NCI-H1092 (cell line): ENCODE results near the gene ZNF70.
"Not testable (repeated sequence)": the region's sequence is repeated elsewhere in the genome, so short reads cannot be mapped to it uniquely, and the experiment has no call there.

ENCODE experiments used
- DNase-seq: peaks from one replicate; lab custom pipeline; 2025; lab: John Stamatoyannopoulos, UW

ZNF70 gene

DNA sequence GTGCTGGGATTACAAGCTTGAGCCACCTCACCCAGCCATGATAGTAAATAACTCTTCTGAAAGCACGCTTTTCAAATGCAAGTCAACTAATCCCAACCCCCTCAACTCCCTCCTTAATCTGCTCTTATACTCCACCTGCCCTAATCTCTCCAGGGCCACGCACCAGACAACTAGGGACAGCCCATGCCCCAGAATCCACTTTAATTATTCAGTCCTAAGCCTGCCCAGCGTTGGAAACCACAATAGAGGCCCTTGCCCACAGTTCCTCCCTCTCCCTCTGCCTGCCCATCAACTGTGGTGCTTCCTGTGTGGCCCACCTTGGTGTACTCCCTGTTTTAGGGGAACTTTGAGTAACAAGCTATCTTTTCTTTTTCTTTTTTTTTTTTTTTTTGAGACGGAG is 6.0 kb upstream of the ZNF70 start:
- DNase-seq: no peak

DNA sequence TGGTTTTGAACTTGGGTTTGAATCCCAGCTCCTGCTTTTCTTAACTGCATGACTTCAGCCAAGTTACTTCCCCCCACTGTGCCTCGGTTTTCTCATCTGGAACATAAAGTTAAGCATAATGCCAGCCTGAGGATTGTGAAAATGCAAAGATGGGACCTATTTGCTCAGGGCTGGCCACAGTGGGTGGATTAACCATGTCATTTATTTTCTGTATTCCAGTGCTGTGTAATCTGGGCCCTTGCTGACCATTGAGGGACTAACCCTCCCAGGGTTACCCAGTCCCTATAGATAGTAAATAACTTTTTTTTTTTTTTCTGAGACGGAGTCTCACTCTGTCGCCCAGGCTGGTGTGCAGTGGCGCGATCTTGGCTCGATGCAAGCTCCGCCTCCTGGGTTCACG is 4.8 kb upstream of the ZNF70 start:
- DNase-seq: no peak

DNA sequence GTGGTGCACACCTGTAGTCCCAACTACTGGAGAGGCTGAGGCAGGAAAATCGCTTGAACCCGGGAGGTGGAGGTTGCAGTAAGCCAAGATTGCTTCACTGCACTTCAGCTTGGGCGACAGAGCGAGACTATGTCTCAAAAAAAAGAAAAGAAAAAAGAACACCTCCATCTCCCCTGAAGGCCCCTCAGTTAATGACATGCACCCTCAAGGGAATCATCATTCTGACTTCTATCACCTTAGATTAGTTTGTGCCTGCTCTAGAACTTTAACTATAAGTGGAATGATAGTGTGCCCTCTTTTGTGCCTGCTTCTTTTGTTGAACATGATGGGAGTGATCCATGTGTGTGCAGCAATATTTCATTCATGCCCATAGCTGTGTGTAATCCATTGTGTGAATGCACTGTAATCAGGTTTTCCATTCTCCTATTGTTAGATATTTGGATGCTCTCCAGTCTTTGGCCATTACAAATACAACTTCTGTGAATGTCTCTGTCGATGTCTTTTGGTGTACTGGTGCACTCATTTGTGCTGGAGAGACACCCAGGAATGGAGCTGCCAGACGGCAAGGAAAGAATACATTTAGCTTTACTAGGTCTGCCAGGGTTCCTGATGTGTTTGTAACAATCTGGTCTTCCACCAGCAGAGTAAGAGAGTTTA is 4.2 kb upstream of the ZNF70 start:
- no peak for DNase-seq

DNA sequence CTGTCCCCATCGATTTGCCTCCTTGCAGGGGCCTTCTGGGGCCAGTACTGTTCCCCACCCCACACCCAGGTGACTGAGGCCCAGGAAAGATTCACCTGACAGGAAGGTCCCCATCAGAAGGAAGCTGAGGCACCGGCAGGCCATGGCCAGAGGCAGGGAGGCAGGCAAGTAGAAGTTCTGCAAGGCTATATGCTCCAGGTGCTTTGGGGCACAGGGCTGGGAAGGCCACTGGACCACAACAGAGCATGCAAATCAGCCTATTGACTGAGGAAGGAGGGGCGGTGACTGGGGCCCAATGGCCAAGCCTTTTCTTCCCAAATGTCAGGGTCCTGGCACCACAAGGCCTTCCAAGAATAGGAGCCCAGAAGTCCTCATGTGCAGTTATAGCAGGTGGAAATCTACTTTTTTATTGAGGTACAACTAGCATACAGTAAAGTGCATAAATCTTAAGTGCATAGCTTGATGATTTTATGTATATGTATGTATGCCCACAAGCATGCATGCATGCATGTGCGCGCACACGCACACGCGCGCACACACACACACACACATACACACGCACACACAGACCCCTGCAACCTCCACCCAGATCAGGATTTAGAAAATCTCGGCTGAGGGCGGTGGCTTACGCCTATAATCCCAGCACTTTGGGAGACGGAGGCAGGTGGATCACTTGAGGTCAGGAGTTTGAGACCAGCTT is 3.5 kb upstream of the ZNF70 start, which contains the start of gene VPREB3:
Gene VPREB3, minus strand, starts transcription at position 206 of the 700 bp plus-strand sequence. Its CDS starts 62 bp downstream, at position 144.
- no peak for DNase-seq

DNA sequence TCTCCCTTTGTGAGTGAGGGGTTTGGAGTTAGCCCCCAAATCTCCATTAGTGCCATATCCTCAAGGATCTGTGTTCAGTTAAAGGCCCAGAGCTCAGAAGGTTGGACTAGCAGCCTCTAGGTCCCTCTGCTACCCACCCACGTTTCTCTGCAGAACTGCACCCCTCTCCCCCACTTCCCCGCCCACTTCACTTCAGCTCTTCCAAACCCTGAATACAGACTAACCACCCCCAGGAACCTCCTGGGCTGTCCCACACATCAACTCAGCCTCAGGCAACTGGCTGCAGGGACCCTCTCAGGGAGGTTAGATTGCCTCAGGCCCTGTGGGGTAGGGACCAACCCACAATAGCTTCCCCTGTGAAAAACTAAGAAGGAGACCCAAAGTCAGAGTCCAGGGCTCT is 2.5 kb upstream of the ZNF70 start:
- DNase-seq: no peak

DNA sequence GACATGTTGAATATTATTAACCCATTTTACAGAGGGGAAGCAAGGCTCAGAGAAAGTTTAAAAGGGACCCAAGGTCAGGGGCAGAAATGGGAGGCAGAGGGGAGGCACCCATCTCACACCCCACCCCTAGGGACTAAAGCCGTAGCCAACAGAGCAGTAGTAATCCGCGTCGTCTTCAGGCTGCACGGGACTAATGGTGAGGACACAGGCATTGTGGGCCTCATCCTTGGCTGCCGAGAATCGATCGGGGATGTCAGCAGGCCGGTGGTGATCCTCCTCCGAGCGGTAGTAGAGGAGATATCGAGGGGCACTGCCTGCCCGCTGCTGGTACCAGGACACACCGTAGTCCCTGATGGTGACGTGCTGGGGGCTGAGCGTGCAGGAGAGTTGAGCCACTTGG is 1.8 kb upstream of the ZNF70 start:
- DNase-seq: no peak

DNA sequence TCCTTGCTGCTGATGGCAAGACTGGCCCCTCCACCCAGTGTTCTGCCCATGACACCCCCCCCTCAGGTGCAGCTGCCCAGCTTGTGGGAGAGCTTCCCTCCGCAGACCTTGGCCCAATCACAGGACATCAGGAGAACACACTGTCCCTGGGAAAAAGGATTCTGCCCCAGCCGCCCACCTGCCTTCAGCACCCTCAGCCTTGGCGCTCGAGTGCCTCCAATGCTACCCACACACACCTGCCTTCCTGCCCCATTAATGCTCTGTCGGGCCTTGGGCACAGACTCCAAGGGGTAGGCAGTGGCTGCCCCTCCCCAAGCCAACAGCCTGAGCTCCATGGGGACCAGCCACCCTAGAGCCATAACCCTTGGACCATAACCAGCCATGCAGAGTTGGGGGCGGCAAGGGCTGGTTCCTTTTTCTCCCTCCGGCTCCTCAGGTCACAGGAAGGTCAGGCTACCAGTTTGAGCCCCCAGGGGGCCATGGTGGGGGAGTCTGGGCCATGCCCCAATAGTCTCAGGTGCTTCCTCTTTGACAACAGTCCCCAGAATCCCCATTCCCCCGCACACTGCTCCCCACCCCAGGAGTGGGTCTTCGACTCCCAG is 1.3 kb upstream of the ZNF70 start:
- no peak for DNase-seq

DNA sequence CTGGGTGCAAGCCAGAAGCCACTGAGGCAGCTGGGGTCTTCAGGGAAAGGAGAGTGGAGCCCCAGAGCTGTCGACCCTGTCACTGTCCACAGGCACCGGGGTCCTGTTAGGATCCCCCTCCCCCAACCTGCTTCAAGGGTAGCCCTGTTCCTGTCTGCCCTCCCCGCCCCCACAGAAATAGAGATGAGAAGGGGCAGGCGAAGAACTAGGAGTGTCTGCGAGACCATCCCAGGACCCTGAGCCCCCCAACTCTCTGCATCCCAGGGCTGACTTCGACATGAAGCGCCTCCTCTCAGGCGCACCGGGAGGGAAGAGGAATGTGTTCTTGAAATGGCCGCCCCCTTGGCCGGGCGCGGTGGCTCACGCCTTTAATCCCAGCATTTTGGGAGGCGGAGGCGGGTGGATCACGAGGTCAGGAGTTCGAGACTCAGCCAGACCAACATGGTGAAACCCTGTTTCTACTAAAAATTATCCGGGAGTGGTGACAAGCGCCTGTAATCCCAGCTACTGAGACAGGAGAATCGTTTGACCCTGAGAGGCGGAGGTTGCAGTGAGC is 607 bp upstream of the ZNF70 start:
- DNase-seq: no peak

DNA sequence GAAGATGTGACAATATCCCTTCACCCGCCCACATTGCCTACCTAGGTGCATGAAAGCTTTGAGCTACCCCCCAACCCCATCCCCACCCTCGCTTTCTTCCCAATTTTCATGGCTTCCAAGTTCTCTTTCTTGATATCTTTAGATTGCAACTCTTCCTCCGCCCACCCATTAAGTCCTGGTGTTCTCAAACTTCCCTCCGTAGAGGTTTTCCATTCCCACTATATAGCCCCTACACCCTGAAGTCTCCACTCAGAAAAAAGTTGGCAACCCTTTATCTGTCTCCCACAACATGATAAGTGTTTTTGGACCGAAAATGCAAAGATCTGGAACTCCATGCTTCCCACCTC is 572 bp downstream of the ZNF70 start:
- no peak for DNase-seq

DNA sequence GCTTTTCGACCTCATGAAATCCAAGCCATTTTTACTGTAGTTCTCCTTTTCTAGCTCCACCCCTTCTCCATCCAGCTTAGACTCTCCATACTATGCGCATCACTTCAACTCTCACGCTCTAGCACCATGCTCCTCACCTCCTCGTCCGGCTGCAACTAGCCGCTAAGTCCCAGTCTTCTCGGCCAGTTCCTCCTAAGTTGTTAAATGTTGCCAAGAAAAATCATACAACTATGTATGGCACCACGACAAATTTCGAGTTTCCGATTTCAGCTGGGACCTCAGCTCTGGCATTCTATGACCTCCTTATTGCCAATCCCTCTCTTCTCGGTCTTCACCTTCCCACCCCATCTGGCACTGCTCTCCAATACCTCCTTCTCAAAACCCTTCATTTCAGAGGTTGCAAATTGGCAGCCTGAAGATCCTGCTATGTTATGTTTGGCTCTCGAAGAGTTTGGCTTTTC is 1.0 kb downstream of the ZNF70 start:
- no peak for DNase-seq

DNA sequence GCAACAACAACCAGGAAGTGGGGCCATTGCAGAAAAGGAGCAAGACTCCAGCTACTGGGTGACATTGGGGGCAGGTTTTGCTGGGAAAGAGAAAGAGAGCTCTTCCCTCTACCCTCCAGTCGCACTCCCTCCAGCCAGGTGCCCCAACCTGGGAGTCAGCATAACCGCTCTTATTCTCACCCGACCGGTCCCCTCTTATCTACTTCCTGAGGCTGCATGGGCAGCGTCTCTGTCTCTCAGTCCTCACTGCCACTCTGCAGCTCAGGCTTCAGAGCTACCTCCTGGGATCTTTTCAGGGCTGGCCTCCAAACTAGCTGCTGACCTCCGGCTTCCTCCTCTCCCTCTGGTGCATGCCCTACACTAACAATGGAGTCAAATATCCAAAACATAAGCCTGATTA is 5.1 kb downstream of the ZNF70 start:
- DNase-seq: no peak

DNA sequence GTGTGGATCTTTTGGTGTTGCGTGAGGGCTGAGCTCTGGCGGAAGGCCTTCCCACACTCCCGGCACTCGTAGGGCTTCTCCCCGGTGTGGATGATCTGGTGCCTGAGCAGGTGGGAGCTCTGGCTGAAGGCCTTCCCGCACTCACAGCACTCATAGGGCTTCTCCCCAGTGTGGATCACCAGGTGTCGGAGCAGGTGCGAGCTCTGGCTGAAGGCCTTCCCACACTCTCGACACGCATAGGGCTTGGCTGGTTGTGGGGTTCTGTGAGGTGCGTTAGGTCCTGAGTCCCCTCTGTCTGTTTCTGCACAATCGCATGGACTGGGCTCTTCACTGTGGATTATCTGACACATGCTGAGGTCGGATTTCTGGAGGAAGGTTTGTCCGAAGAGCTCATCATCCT is 6.4 kb downstream of the ZNF70 start:
- no peak for DNase-seq

DNA sequence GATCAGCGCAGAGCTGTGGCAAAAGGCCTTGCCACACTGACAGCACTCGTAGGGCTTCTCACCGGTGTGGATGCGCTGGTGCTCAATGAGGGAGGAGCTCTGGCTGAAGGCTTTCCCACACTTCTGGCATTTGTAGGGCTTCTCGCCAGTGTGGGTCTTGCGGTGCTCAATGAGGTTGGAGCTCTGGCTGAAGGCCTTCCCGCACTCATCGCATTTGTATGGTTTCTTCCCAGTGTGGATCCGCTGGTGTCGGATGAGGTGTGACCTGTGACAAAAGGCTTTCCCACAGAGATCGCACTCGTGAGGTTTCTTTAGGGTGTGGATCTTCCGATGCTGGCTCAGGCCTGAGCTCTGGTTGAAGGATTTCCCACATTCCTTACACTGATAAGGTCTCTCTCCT is 6.9 kb downstream of the ZNF70 start:
- no peak for DNase-seq

DNA sequence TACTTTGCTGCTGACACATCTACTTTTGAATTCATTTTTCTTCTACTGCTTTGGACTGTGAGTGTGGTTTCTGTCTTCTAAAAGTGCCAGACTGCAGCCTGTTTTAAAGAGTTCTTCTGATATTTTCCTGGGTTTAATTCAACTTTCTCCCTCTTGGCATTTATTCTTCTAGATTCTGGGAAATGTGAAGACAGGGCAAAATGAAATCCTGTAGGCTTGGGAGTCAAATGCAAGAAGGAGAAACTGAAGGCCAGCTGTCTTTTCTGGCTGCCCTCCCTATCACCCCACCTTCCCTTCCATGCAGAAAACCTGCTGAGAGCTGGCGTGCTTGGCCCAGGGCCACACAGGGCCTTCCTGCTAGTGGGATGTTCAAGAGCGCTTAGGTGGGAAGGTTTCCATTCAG is 7.6 kb downstream of the ZNF70 start:
- peak; percentile 78 for DNase-seq

DNA sequence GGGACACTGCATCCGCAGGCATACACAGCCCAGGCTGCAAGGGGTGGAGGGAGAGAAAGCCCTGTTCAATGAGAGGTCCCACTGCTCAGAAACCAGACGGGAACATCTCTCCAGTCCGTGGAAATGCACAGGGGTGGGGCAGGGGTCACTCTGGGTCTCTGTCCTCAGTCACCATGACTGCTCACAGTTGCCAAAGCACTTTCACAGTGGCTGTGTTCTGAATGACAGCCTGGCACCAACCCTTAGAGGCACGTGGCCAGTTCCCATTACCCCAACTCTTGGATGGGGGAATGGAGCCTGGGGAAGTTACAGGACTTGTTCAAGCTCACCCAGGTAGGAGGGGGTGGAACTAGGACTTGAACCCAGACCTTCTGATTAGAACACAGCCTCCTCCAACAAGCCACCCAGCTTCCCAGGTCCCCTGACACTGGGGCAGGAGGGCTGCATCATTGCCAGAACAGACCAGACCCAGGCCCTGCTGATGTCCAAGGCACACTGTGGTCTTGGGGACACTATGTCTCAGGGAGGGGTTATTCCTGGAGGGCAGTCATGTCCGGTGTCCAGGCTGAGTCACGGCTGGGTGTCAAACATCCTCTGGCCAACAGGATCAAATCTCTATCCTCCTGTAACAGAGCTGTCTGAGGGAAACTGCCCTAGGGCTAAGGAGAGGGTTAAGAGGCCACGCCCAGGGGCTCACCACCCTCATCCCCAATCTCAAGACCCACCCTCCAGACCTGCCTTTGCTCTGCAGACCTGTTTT is 8.2 kb downstream of the ZNF70 start:
- DNase-seq: no peak

DNA sequence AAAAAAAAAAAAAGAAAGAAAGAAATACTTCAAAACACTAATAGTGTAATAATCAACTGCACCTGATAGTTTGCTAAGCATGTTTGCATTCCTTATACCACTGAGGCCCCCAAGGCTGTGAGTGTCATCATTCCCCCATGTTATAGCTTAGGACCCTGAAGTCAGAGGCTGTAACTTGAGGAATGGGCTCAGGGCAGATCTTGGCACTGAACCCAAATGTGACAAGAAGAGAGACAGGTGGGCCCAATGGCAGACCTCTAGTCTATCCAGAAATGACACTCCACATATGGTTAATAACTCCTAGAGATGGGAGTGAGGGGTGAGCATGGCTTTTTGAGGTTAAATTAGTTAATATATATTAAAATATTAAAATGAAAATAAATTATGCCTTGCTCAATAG is 13.2 kb downstream of the ZNF70 start:
- DNase-seq: no peak

DNA sequence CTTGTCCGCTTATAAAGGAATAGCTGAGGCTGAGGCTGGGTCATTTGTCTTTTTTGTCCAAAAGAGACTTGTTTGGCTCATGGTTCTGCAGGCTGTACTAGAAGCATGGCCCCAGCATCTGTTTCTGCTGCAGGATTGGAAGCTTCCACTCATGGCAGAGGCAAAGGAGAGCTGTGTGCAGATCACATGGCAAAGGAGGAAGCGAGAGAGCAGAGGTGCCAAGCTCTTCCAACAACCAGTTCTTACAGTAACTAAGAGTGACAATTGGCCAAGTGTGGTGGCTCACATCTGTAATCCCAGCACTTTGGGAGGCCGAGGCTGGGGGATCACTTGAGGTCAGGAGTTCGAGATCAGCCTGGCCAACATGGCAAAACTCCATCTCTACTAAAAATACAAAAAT is 22.8 kb downstream of the ZNF70 start:
- not testable (repeated sequence) for DNase-seq

DNA sequence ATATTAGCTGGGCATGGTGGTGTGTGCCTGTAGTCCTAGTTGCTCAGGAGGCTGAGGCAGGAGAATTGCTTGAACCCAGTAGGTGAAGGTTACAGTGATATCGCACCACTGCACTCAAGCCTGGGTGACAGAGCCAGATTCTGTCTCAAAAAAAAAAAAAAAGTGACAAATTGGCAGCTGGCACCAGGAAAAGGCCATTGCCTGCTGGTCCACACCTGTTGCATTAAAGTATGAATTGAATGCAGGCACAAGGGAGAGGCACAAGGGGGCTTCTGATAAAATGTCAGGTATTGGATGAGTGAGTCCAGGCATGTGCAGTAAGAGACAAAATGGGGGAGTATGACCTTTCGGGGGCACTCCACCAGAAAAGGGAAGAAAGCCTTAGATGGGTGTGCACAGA is 28.2 kb downstream of the ZNF70 start:
- no peak for DNase-seq

DNA sequence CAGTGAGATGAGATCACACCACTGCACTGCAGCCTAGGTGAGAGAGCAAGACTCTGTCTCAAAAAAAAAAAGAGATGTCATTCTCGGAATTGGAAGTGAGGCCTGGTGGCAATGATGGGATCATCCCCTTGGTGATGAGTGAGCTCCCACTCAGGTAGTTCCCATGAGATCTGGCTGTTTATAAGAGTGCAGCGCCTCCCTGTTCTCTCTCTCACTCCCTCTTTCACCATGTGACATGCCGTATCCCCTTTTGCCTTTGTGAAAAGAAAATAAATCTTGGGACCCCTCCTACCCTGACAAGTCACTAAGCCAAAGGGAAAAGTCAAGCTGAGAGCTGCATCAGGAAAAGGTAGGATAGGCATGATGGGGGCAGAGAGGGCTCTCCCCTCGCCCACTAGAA is 28.8 kb downstream of the ZNF70 start:
- DNase-seq: no peak

DNA sequence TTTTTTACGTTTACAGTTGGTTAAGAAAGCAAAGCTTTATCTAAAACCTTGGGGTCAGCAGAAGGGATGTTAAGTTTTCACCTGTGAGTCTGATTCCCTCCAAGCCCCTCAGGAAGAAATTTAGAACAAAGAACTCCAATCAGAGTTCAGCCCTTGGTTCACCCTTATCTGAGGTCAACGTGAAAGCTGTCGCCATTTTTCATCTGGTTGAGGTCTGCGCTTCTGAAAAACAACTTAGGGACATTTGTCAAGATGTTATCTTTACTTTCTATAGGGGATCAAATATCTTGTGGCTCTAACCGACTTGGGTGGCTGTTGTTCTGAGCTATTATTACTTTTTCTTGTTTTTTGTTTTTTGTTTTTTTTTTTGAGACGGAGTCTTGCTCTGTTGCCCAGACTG is 30.1 kb downstream of the ZNF70 start:
- no peak for DNase-seq

DNA sequence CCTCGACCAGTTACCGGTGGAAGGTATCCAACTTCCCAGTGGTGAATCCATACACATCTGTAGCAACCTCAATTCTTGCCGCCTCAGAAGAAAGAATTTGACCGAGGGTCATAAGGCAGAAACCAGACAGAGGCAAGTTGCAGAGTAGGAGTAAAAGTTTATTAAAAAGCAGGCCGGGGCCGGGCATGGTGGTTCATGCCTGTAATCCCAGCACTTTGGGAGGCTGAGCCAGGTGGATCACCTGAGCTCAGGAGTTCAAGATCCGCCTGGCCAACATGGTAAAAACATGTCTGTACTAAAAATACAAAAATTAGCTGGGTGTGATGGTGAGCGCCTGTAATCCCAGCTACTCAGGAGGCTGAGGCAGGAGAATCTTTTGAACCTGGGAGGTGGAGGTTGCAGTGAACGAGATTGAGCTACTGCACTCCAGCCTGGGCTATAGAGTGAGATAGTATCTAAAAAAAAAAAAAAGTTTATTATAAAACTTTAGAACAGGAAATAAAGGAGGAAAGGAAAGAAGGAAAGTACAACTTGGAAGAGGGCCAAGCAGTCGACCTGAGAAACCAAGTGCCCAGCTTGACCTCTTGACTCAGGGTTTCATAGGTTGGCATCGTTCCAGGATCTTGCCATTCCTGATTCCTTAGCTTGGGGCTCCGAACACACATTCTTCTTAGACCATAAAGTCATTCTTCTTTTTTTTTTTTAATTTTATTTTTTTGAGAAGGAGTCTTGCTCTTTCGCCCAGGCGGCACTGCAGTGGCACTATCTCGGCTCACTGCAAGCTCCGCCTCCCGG is 32.3 kb downstream of the ZNF70 start:
- DNase-seq: no peak
